Upper lobe of left lung (tissue), 4 donors: Measurements from ENCODE around the gene ZNF648.

Source experiments
- CTCF ChIP-seq, 6 experiments: fragments of 450-650 bp in 4 of 6; fragments of 200-600 bp in 2 of 6; sonication (generic) in 2 of 6; IDR thresholded peaks; one replicate each; pipeline ENCODE4 v1.5.1; 2016 to 2019; ENCODE audit warnings: antibody characterized with exemption in 6 of 6
- POLR2A ChIP-seq, 4 donors: fragments of 450-650 bp; IDR thresholded peaks; one replicate each; pipeline ENCODE4 v1.5.1; 2016 to 2017; ENCODE audit warnings: antibody characterized with exemption in 4 of 4, mild to moderate bottlenecking in 2 of 4
- POLR2AphosphoS5 ChIP-seq, 2 donors: sonication (generic); formaldehyde crosslinking; IDR thresholded peaks; one replicate each; pipeline ENCODE4 v1.5.1; 2017; ENCODE audit warnings: antibody characterized with exemption in 2 of 2

- no peak for TF ChIP-seq CTCF (IDR thresholded peaks at IDR 0.05)
- TF ChIP-seq POLR2A (IDR thresholded peaks at IDR 0.05), result no peak
- no peak for TF ChIP-seq POLR2AphosphoS5 (IDR thresholded peaks at IDR 0.05)
Observed at GRCh38 chr1:182065126-182065845, 3.8 kb upstream of the ZNF648 start.
